T-helper 17 cell (primary cell): Measurements from ENCODE around the gene RAB30. TPM values are rescaled to one million over a fixed set of nuclear protein-coding genes. Genes with fewer than 3 reads are reported as not detected.
"Not testable (repeated sequence)": the region's sequence is repeated elsewhere in the genome, so short reads cannot be mapped to it uniquely, and the experiment has no call there.

Experiments used
- ATAC-seq: fragments of 150-1000 bp; cut with Tn5 transposase; 2 replicates; pipeline ENCODE4 v1.10.0; 2021; ENCODE audit warnings: mild to moderate bottlenecking, moderate library complexity
- DNase-seq, 3 donors: peaks; one replicate each; pipeline versions ENCODE4 v3.0.0 to v3.0.0-alpha.2; 2020 to 2021
- H3K9me3 ChIP-seq: one replicate; pipeline ENCODE4 v1.7.0; 2013; ENCODE audit warnings: low read length, mild to moderate bottlenecking; ENCODE audit not compliant: control insufficient read depth, poor library complexity, severe bottlenecking
- H3K27ac Mint-ChIP-seq: one replicate; pipeline ENCODE4 v1.8.0; 2022; ENCODE audit warnings: mild to moderate bottlenecking, moderate library complexity, mixed read lengths
- H3K27me3 Mint-ChIP-seq: one replicate; pipeline ENCODE4 v1.8.0; 2022; ENCODE audit warnings: mixed read lengths
- H3K36me3 Mint-ChIP-seq: one replicate; pipeline ENCODE4 v1.8.0; 2022; ENCODE audit warnings: low read depth, mixed read lengths
- H3K4me1 Mint-ChIP-seq: one replicate; pipeline ENCODE4 v1.8.0; 2022; ENCODE audit warnings: mild to moderate bottlenecking, mixed read lengths
- H3K4me3 Mint-ChIP-seq: one replicate; pipeline ENCODE4 v1.8.0; 2022; ENCODE audit warnings: mild to moderate bottlenecking, moderate library complexity, mixed read lengths
- total RNA-seq, 4 donors: library from RNA in 2 of 4; stranded (reverse) in 2 of 4; gene quantifications; one replicate each; pipeline ENCODE4 v1.2.3 and lab custom pipeline; 2022 to 2026

The RAB30 gene
- total RNA-seq, 2 donors from 2014 or later = 33.9 to 47.7 TPM

GRCh38 chr11:82974851-82975250 is 96.8 kb downstream of the RAB30 start:
- DNase-seq (no peak), ATAC-seq (no peak)
- Mint-ChIP-seq H3K27me3 (no peaks in the 10 kb centered on the region), H3K27ac (no peak overlapping the region), H3K4me1 (peaks cover 7% of the 10 kb centered on the region), H3K4me3 (no peak overlapping the region), H3K36me3 (peaks cover 3% of the 10 kb centered on the region)
- no peaks in the 10 kb centered on the region for H3K9me3 ChIP-seq

- DNase-seq = no peak
- H3K27ac Mint-ChIP-seq = no peak overlapping the region
These were observed 97.6 kb downstream of the RAB30 start for GRCh38 chr11:82974135-82974534.

GRCh38 chr11:82972103-82972502 is 99.6 kb downstream of the RAB30 start:
- peak overlapping the region; percentile 84 for H3K4me3 Mint-ChIP-seq
- DNase-seq (no peak), ATAC-seq (no peak)
- H3K36me3 Mint-ChIP-seq = peaks cover 3% of the 10 kb centered on the region
- no peaks in the 10 kb centered on the region for H3K4me1 Mint-ChIP-seq
- H3K9me3 ChIP-seq = no peaks in the 10 kb centered on the region
- no peaks in the 10 kb centered on the region for H3K27me3 Mint-ChIP-seq
- H3K27ac Mint-ChIP-seq = no peak overlapping the region

More at GRCh38 chr11:82974135-82974534, 97.6 kb downstream of the RAB30 start:
- Mint-ChIP-seq H3K4me1 (peaks cover 7% of the 10 kb centered on the region), H3K4me3 (no peak overlapping the region), H3K27me3 (no peaks in the 10 kb centered on the region), H3K36me3 (peaks cover 3% of the 10 kb centered on the region)
- no peaks in the 10 kb centered on the region for H3K9me3 ChIP-seq
- no peak for ATAC-seq

GRCh38 chr11:82971519-82971946 is 100.2 kb downstream of the RAB30 start:
- not testable (repeated sequence) for H3K4me1 Mint-ChIP-seq, H3K36me3 Mint-ChIP-seq

GRCh38 chr11:82970507-82971083 is 101.1 kb downstream of the RAB30 start:
- not testable (repeated sequence) for ATAC-seq, H3K27ac Mint-ChIP-seq, H3K36me3 Mint-ChIP-seq, H3K27me3 Mint-ChIP-seq, H3K4me1 Mint-ChIP-seq, DNase-seq, H3K9me3 ChIP-seq, H3K4me3 Mint-ChIP-seq

More at GRCh38 chr11:82971519-82971946, 100.2 kb downstream of the RAB30 start:
- H3K27me3 Mint-ChIP-seq, H3K9me3 ChIP-seq, H3K27ac Mint-ChIP-seq, DNase-seq: not testable (repeated sequence)
- peak; percentile 72 for ATAC-seq
- peak overlapping the region; percentile 84 for H3K4me3 Mint-ChIP-seq

GRCh38 chr11:82969811-82970210 is 101.9 kb downstream of the RAB30 start:
- no peaks in the 10 kb centered on the region for H3K9me3 ChIP-seq
- H3K36me3 Mint-ChIP-seq = no peaks in the 10 kb centered on the region
- H3K4me3 Mint-ChIP-seq = no peak overlapping the region
- DNase-seq (no peak), ATAC-seq (no peak)
- no peaks in the 10 kb centered on the region for H3K27me3 Mint-ChIP-seq
- H3K4me1 Mint-ChIP-seq = peaks cover 8% of the 10 kb centered on the region
- H3K27ac Mint-ChIP-seq = no peak overlapping the region

GRCh38 chr11:82967381-82967780 is 104.3 kb downstream of the RAB30 start:
- Mint-ChIP-seq H3K27ac (no peak overlapping the region), H3K27me3 (no peaks in the 10 kb centered on the region), H3K36me3 (peaks cover 2% of the 10 kb centered on the region), H3K4me1 (peaks cover 12% of the 10 kb centered on the region), H3K4me3 (no peak overlapping the region)
- H3K9me3 ChIP-seq = no peaks in the 10 kb centered on the region
- ATAC-seq (no peak), DNase-seq (no peak)

- not testable (repeated sequence) for H3K36me3 Mint-ChIP-seq, H3K4me3 Mint-ChIP-seq, ATAC-seq, H3K9me3 ChIP-seq, DNase-seq, H3K27me3 Mint-ChIP-seq
- peak overlapping the region; percentile 49 for H3K27ac Mint-ChIP-seq
- peaks cover 31% of the 10 kb centered on the region for H3K4me1 Mint-ChIP-seq
These were observed 109.7 kb downstream of the RAB30 start for GRCh38 chr11:82962021-82962420.

GRCh38 chr11:82960779-82961143 is 110.9 kb downstream of the RAB30 start:
- Mint-ChIP-seq H3K4me3 (peak overlapping the region; percentile 79), H3K27me3 (no peaks in the 10 kb centered on the region), H3K36me3 (peaks cover 5% of the 10 kb centered on the region), H3K4me1 (peaks cover 35% of the 10 kb centered on the region), H3K27ac (peak overlapping the region; percentile 92)
- ATAC-seq = peak; percentile 6
- no peaks in the 10 kb centered on the region for H3K9me3 ChIP-seq
- no peak for DNase-seq

- Mint-ChIP-seq H3K27ac (peak overlapping the region; percentile 92), H3K27me3 (no peaks in the 10 kb centered on the region), H3K4me3 (peak overlapping the region; percentile 79), H3K4me1 (peaks cover 31% of the 10 kb centered on the region), H3K36me3 (peaks cover 7% of the 10 kb centered on the region)
- DNase-seq = peak in 1 of 3 donors; percentile 12
- H3K9me3 ChIP-seq = no peaks in the 10 kb centered on the region
- ATAC-seq = peak; percentile 89
These were observed 111.5 kb downstream of the RAB30 start for GRCh38 chr11:82959987-82960778.

GRCh38 chr11:82955736-82956453 is 115.8 kb downstream of the RAB30 start:
- not testable (repeated sequence) for H3K27me3 Mint-ChIP-seq, H3K36me3 Mint-ChIP-seq, H3K9me3 ChIP-seq
- peak; percentile 22 to 61 (median 58) for DNase-seq
- H3K4me1 Mint-ChIP-seq = peaks cover 25% of the 10 kb centered on the region
- H3K4me3 Mint-ChIP-seq = peak overlapping the region; percentile 41
- ATAC-seq = peak; percentile 40
- H3K27ac Mint-ChIP-seq = peak overlapping the region; percentile 59

- H3K4me3 Mint-ChIP-seq, H3K9me3 ChIP-seq, H3K4me1 Mint-ChIP-seq, H3K27ac Mint-ChIP-seq, H3K27me3 Mint-ChIP-seq, H3K36me3 Mint-ChIP-seq, DNase-seq, ATAC-seq: not testable (repeated sequence)
These were observed 121.2 kb downstream of the RAB30 start for GRCh38 chr11:82950502-82950901.

- H3K36me3 Mint-ChIP-seq = no peaks in the 10 kb centered on the region
- H3K4me1 Mint-ChIP-seq = no peaks in the 10 kb centered on the region
- H3K9me3 ChIP-seq = no peaks in the 10 kb centered on the region
- no peaks in the 10 kb centered on the region for H3K27me3 Mint-ChIP-seq
- H3K4me3 Mint-ChIP-seq = no peak overlapping the region
- no peak for ATAC-seq
- H3K27ac Mint-ChIP-seq = no peak overlapping the region
- DNase-seq = no peak
These were observed 122.3 kb downstream of the RAB30 start for GRCh38 chr11:82949352-82949751.
